HepG2 (cell line): ENCODE measurements around the gene FSIP1. TPM values are rescaled to one million over a fixed set of nuclear protein-coding genes. Genes with fewer than 3 reads are reported as not detected.

ENCODE experiments used
- NFE2L1 ChIP-seq: sonication (generic); formaldehyde crosslinking; IDR thresholded peaks from 2 replicates; pipeline ENCODE4 v1.4.0; 2020; ENCODE audit warnings: missing genetic modification reagents, mild to moderate bottlenecking, borderline replicate concordance
- PHF21A ChIP-seq: sonication (generic); formaldehyde crosslinking; IDR thresholded peaks from 2 replicates; pipeline ENCODE4 v1.5.0; 2020; ENCODE audit warnings: mild to moderate bottlenecking, missing genetic modification reagents
- SIX1 ChIP-seq: sonication (generic); formaldehyde crosslinking; IDR thresholded peaks from 2 replicates; pipeline ENCODE4 v1.4.0; 2020; ENCODE audit warnings: missing genetic modification reagents, borderline replicate concordance
- TEAD3 ChIP-seq: optimal IDR thresholded peaks from 2 replicates; pipeline ENCODE3; 2016; ENCODE audit warnings: borderline replicate concordance
- TRIM24 ChIP-seq: sonication (generic); formaldehyde crosslinking; IDR thresholded peaks from 2 replicates; pipeline ENCODE4 v1.8.0; 2022; ENCODE audit warnings: mild to moderate bottlenecking, missing genetic modification reagents
- ZMYM4 ChIP-seq: sonication (generic); formaldehyde crosslinking; IDR thresholded peaks from 2 replicates; pipeline ENCODE4 v1.8.1; 2023; ENCODE audit warnings: mild to moderate bottlenecking, missing genetic modification reagents
- ZNF263 ChIP-seq: sonication (generic); formaldehyde crosslinking; IDR thresholded peaks from 2 replicates; pipeline ENCODE4 v1.4.0; 2020; ENCODE audit warnings: missing genetic modification reagents
- ZNF430 ChIP-seq: sonication (generic); formaldehyde crosslinking; IDR thresholded peaks from 2 replicates; pipeline ENCODE4 v1.9.0; 2021; ENCODE audit warnings: mild to moderate bottlenecking, missing genetic modification reagents
- polyA plus RNA-seq, 8 experiments: library from polyadenylated mRNA; depleted of rRNA in 3 of 8; stranded (reverse) in 7 of 8; unstranded in 1 of 8; fragments of >200 nt; fragmentation: Illumina TruSeq in 4 of 8; extraction: Trizol in 4 of 8; gene quantifications; 2 replicates each; pipeline versions ENCODE4 v1.2.1 to v1.2.3, GENCODE V29; 2011 to 2016; ENCODE audit warnings: low read depth in 4 of 8, missing spikeins in 1 of 8, mixed read lengths in 1 of 8; ENCODE audit not compliant: insufficient read depth in 1 of 8
- total RNA-seq, 5 experiments: library from RNA; depleted of rRNA; stranded (reverse); fragments of >200 nt; fragmentation: Illumina TruSeq; extraction: Trizol; gene quantifications; 2 replicates each; pipeline ENCODE4 v1.2.3, GENCODE V29; 2016; ENCODE audit warnings: low read depth in 1 of 5
- TF ChIP-seq, protein P1 (sequence below): IDR thresholded peaks from 2 replicates; pipeline ENCODE4 v1.4.0; 2020; ENCODE audit warnings: mild to moderate bottlenecking, missing genetic modification reagents
- TF ChIP-seq, protein P2 (sequence below): sonication (generic); formaldehyde crosslinking; IDR thresholded peaks from 2 replicates; pipeline ENCODE4 v1.9.0; 2022; ENCODE audit warnings: low read depth, missing genetic modification reagents
- TF ChIP-seq, protein P3 (sequence below): sonication (generic); formaldehyde crosslinking; IDR thresholded peaks from 2 replicates; pipeline ENCODE4 v1.4.0; 2020; ENCODE audit warnings: missing genetic modification reagents
- TF ChIP-seq, protein P4 (sequence below): IDR thresholded peaks from 2 replicates; pipeline ENCODE4 v1.6.1; 2016

The FSIP1 gene
- total and polyA plus RNA-seq, 2 of the 13 experiments (the other 11 are each of a cell fraction or from before 2014, with no cell fraction given): 0.18 TPM; not detected in 1

DNA sequence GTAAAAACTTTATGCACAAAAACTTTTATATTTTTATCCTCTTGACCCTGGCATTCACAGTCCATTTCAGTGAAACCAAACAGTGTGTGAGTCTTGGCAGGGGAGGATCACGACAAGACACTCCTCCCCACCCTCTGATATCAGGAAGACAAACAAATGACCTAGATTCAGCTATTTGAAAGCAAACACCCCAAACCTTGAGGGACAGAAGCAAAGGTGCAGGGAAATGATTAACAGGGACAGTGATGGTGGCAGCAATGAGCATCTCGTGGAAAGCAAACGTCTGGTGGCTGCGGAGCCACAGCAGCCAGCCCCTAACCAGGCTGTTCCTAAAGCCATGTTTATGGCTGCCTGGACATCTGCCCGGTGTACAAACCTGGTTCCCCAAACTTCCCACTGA is 52.1 kb downstream of the FSIP1 start (continued):
- TF ChIP-seq, protein P1, sequence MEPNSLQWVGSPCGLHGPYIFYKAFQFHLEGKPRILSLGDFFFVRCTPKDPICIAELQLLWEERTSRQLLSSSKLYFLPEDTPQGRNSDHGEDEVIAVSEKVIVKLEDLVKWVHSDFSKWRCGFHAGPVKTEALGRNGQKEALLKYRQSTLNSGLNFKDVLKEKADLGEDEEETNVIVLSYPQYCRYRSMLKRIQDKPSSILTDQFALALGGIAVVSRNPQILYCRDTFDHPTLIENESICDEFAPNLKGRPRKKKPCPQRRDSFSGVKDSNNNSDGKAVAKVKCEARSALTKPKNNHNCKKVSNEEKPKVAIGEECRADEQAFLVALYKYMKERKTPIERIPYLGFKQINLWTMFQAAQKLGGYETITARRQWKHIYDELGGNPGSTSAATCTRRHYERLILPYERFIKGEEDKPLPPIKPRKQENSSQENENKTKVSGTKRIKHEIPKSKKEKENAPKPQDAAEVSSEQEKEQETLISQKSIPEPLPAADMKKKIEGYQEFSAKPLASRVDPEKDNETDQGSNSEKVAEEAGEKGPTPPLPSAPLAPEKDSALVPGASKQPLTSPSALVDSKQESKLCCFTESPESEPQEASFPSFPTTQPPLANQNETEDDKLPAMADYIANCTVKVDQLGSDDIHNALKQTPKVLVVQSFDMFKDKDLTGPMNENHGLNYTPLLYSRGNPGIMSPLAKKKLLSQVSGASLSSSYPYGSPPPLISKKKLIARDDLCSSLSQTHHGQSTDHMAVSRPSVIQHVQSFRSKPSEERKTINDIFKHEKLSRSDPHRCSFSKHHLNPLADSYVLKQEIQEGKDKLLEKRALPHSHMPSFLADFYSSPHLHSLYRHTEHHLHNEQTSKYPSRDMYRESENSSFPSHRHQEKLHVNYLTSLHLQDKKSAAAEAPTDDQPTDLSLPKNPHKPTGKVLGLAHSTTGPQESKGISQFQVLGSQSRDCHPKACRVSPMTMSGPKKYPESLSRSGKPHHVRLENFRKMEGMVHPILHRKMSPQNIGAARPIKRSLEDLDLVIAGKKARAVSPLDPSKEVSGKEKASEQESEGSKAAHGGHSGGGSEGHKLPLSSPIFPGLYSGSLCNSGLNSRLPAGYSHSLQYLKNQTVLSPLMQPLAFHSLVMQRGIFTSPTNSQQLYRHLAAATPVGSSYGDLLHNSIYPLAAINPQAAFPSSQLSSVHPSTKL (CRISPR knock-in tag): peak; percentile 25; the same call in 1 of the 2 replicates
- TF ChIP-seq, protein P2, sequence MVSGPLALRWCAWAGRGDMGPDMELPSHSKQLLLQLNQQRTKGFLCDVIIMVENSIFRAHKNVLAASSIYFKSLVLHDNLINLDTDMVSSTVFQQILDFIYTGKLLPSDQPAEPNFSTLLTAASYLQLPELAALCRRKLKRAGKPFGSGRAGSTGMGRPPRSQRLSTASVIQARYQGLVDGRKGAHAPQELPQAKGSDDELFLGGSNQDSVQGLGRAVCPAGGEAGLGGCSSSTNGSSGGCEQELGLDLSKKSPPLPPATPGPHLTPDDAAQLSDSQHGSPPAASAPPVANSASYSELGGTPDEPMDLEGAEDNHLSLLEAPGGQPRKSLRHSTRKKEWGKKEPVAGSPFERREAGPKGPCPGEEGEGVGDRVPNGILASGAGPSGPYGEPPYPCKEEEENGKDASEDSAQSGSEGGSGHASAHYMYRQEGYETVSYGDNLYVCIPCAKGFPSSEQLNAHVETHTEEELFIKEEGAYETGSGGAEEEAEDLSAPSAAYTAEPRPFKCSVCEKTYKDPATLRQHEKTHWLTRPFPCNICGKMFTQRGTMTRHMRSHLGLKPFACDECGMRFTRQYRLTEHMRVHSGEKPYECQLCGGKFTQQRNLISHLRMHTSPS (CRISPR knock-in tag): no peak
- TF ChIP-seq ZNF430 (CRISPR knock-in tag) (no peak), ZNF263 (CRISPR knock-in tag) (peak; percentile 61), PHF21A (CRISPR knock-in tag) (peak; percentile 23; the same call in 1 of the 2 replicates), TRIM24 (CRISPR knock-in tag) (no peak), NFE2L1 (no peak), SIX1 (no peak), TEAD3 (CRISPR knock-in tag) (peak; percentile 33), ZMYM4 (CRISPR knock-in tag) (0 out of 2 replicates have a peak, but pooled peaks have one; percentile 17)
- TF ChIP-seq, protein P3, sequence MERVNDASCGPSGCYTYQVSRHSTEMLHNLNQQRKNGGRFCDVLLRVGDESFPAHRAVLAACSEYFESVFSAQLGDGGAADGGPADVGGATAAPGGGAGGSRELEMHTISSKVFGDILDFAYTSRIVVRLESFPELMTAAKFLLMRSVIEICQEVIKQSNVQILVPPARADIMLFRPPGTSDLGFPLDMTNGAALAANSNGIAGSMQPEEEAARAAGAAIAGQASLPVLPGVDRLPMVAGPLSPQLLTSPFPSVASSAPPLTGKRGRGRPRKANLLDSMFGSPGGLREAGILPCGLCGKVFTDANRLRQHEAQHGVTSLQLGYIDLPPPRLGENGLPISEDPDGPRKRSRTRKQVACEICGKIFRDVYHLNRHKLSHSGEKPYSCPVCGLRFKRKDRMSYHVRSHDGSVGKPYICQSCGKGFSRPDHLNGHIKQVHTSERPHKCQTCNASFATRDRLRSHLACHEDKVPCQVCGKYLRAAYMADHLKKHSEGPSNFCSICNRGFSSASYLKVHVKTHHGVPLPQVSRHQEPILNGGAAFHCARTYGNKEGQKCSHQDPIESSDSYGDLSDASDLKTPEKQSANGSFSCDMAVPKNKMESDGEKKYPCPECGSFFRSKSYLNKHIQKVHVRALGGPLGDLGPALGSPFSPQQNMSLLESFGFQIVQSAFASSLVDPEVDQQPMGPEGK (CRISPR knock-in tag): 0 out of 2 replicates have a peak, but pooled peaks have one; percentile 27
- TF ChIP-seq, protein P4, sequence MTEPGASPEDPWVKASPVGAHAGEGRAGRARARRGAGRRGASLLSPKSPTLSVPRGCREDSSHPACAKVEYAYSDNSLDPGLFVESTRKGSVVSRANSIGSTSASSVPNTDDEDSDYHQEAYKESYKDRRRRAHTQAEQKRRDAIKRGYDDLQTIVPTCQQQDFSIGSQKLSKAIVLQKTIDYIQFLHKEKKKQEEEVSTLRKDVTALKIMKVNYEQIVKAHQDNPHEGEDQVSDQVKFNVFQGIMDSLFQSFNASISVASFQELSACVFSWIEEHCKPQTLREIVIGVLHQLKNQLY (CRISPR knock-in tag): no peak
